GM12874 (cell line): ENCODE results near the gene SHISA4.

Experiments
- TF ChIP-seq, protein P1 (sequence below): IDR thresholded peaks from 2 replicates; pipeline ENCODE4 v1.5.1; 2011; ENCODE audit warnings: low read depth, mild to moderate bottlenecking, control low read depth, low read length, moderate library complexity; ENCODE audit not compliant: insufficient read depth

The SHISA4 gene

DNA sequence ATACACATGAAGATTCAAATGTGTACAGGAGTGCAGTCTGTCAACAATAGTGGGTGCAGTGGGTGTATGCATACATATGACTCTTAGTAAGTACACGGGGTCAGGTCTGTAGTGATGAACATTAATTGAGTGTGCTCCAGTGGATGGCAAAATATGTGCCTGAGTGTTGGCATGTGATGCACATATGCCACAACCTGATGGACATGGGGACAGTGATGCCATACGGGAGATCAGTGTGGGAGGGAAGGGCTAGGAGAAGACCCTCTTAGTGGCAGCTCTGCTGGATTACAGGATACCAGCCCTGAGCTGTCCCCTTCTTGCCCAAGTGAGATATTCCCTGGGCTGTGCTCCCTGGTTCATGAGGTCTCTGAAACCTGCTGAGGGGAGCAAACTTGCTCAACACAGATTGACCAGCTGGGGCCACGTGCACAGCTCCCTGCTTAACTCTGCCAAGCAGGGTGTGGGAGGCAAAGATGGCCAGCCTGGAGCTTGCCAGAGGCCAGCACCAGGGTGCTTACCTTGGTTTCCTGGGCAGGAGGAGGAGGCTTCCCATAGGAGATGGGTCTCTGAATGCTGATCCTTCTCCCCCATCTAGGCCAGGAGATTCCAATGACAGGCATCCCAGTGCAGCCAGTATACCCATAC is 2.2 kb downstream of the SHISA4 start:
- TF ChIP-seq, protein P1, sequence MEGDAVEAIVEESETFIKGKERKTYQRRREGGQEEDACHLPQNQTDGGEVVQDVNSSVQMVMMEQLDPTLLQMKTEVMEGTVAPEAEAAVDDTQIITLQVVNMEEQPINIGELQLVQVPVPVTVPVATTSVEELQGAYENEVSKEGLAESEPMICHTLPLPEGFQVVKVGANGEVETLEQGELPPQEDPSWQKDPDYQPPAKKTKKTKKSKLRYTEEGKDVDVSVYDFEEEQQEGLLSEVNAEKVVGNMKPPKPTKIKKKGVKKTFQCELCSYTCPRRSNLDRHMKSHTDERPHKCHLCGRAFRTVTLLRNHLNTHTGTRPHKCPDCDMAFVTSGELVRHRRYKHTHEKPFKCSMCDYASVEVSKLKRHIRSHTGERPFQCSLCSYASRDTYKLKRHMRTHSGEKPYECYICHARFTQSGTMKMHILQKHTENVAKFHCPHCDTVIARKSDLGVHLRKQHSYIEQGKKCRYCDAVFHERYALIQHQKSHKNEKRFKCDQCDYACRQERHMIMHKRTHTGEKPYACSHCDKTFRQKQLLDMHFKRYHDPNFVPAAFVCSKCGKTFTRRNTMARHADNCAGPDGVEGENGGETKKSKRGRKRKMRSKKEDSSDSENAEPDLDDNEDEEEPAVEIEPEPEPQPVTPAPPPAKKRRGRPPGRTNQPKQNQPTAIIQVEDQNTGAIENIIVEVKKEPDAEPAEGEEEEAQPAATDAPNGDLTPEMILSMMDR, result no peak

DNA sequence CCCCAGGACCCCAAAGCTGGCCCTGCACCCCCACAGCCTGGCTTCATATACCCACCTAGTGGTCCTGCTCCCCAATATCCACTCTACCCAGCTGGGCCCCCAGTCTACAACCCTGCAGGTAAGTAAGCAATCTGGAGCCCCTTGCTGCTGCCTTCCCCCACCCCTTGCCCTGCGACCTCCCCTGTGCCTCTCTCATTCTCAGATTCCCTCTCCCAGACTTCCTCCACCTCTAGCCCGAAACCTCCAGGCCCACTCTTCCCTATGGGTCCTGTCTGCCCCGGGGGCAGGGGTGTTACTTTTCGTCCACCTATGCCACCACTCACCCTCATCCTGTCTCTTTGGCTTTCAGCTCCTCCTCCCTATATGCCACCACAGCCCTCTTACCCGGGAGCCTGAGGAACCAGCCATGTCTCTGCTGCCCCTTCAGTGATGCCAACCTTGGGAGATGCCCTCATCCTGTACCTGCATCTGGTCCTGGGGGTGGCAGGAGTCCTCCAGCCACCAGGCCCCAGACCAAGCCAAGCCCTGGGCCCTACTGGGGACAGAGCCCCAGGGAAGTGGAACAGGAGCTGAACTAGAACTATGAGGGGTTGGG is 2.9 kb downstream of the SHISA4 start:
- TF ChIP-seq, protein P1, result no peak

DNA sequence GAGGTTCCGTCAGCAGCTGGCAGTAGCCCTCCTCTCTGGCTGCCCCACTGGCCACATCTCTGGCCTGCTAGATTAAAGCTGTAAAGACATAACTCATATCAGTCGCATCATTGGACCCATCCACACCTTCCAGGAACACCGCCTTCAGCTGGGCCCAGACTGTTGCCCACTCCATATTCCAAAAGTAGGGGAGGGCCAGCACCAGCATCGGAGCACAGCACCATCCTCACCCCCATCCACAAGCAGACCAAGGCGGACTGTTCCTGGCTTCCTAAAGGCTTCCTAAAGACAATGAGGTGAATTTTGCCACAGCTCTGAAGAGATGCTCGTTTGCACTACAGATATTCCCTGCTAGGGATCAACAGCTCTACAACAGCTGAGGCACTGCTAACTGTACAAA is 3.5 kb downstream of the SHISA4 start:
- TF ChIP-seq, protein P1, result no peak

GRCh38 chr1:201893431-201893830 is 4.7 kb downstream of the SHISA4 start:
- TF ChIP-seq, protein P1, result no peak

- TF ChIP-seq, protein P1, result no peak
These were observed 5.8 kb downstream of the SHISA4 start for GRCh38 chr1:201894343-201895119.

GRCh38 chr1:201895120-201895665 is 6.5 kb downstream of the SHISA4 start:
- TF ChIP-seq, protein P1, result no peak
